ENCODE data around the gene TRIM47.

The TRIM47 gene, protein sequence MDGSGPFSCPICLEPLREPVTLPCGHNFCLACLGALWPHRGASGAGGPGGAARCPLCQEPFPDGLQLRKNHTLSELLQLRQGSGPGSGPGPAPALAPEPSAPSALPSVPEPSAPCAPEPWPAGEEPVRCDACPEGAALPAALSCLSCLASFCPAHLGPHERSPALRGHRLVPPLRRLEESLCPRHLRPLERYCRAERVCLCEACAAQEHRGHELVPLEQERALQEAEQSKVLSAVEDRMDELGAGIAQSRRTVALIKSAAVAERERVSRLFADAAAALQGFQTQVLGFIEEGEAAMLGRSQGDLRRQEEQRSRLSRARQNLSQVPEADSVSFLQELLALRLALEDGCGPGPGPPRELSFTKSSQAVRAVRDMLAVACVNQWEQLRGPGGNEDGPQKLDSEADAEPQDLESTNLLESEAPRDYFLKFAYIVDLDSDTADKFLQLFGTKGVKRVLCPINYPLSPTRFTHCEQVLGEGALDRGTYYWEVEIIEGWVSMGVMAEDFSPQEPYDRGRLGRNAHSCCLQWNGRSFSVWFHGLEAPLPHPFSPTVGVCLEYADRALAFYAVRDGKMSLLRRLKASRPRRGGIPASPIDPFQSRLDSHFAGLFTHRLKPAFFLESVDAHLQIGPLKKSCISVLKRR

DNA sequence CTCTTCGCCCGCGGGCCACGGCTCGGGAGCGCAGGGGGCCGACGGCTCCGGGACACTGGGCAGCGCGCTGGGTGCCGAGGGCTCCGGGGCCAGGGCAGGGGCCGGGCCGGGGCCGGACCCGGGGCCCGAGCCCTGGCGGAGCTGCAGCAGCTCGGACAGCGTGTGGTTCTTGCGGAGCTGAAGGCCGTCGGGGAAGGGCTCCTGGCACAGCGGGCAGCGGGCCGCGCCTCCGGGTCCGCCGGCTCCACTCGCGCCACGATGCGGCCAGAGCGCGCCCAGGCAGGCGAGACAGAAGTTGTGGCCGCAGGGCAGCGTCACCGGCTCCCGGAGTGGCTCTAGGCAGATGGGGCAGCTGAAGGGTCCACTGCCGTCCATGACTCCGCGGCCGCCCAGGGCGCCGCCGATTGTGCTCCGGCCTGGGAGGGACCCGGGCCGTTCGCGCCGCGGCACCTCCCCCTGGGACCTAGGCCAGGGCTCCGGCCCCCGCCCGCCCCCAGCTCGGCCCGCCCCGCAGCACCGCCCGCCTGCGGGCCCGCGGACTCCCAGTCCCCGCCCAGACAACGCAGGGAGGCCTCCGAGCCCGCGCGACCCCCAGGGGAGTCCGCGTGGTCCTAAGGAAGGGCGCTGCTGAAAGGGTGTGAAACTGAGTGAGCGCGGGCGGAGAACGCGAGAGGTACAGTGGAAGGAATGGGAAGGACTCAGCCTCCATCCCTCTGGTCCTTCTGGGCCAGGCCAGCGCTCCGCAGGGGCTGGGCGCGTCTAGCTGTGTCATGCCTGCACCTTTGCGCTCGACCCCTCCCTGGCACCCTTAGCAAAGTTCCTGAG is at the start of gene TRIM47:
TRIM47 (minus strand) TSS at position 408 of the 825 bp plus-strand sequence; CDS start at position 375, 33 bp downstream.
- Mint-ChIP-seq H3K27me3 (ENCODE audit: low read depth) (peaks cover 21% of the 10 kb centered on the region), H3K4me1 (ENCODE audit: low read depth) (peaks cover 29% of the 10 kb centered on the region), H3K9me3 (no peaks in the 10 kb centered on the region), H3K27ac (peak within 1 kb of the TSS; percentile 96), H3K36me3 (ENCODE audit: low read depth) (peaks cover 7% of the 10 kb centered on the region), H3K4me3 (peak within 1 kb of the TSS; percentile 93)

DNA sequence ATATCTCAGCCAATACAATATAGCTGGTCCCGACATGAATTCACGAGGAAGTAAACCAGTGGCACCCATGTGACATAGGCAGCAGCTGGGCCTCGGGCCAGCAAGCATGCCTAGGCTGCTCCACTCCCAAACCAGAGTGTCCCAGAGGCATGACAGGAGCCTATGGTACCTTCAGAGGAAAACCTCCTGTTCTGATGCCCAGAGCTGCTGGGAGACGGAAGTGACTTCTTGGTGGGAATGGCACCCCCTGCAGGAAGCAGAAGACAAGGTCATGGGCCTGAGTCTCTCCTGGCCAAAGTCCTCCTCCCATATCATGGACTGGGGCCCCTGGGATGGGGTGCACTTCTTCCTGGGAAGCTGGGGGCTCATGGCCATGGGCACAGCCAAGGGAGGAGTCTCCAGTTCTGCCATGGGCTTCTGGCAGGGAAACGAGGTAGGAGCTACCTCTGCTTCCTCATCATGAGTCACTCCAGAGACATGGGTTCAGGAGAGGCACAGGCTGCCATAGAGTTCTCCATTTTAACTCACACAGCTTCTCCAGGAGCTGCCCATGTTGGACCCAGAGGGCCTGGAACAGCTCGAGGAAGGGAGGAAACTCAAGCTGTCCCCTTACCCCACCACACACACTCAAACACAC is 49.0 kb upstream of the TRIM47 start:
- H3K4me1 Mint-ChIP-seq (ENCODE audit: low read depth), result no peaks in the 10 kb centered on the region
- H3K9me3 Mint-ChIP-seq, result no peaks in the 10 kb centered on the region
- no peaks in the 10 kb centered on the region for H3K27me3 Mint-ChIP-seq (ENCODE audit: low read depth)
- peaks cover 1% of the 10 kb centered on the region for H3K36me3 Mint-ChIP-seq (ENCODE audit: low read depth)
- H3K4me3 Mint-ChIP-seq, result no peak overlapping the region
- no peak overlapping the region for H3K27ac Mint-ChIP-seq

- no peak overlapping the region for H3K4me3 Mint-ChIP-seq
- H3K4me1 Mint-ChIP-seq (ENCODE audit: low read depth), result no peaks in the 10 kb centered on the region
- peaks cover 1% of the 10 kb centered on the region for H3K36me3 Mint-ChIP-seq (ENCODE audit: low read depth)
- H3K27ac Mint-ChIP-seq, result no peak overlapping the region
- H3K9me3 Mint-ChIP-seq, result no peaks in the 10 kb centered on the region
- H3K27me3 Mint-ChIP-seq (ENCODE audit: low read depth), result no peaks in the 10 kb centered on the region
Observed at GRCh38 chr17:75926456-75926855, 48.1 kb upstream of the TRIM47 start.

GRCh38 chr17:75925912-75926311 is 47.5 kb upstream of the TRIM47 start:
- H3K27ac Mint-ChIP-seq, result no peak overlapping the region
- no peak overlapping the region for H3K4me3 Mint-ChIP-seq
- peaks cover 1% of the 10 kb centered on the region for H3K36me3 Mint-ChIP-seq (ENCODE audit: low read depth)
- no peaks in the 10 kb centered on the region for H3K9me3 Mint-ChIP-seq
- H3K27me3 Mint-ChIP-seq (ENCODE audit: low read depth), result no peaks in the 10 kb centered on the region
- H3K4me1 Mint-ChIP-seq (ENCODE audit: low read depth), result no peaks in the 10 kb centered on the region

- Mint-ChIP-seq H3K27ac (no peak overlapping the region), H3K36me3 (ENCODE audit: low read depth) (peaks cover 1% of the 10 kb centered on the region), H3K9me3 (no peaks in the 10 kb centered on the region), H3K4me3 (no peak overlapping the region), H3K4me1 (ENCODE audit: low read depth) (no peaks in the 10 kb centered on the region), H3K27me3 (ENCODE audit: low read depth) (no peaks in the 10 kb centered on the region)
Observed at GRCh38 chr17:75925103-75925502, 46.7 kb upstream of the TRIM47 start.

GRCh38 chr17:75922963-75923874 is 44.8 kb upstream of the TRIM47 start:
- H3K4me3 Mint-ChIP-seq, result no peak overlapping the region
- no peak overlapping the region for H3K27ac Mint-ChIP-seq
- H3K27me3 Mint-ChIP-seq (ENCODE audit: low read depth), result no peaks in the 10 kb centered on the region
- H3K36me3 Mint-ChIP-seq (ENCODE audit: low read depth), result peaks cover 4% of the 10 kb centered on the region
- H3K4me1 Mint-ChIP-seq (ENCODE audit: low read depth), result no peaks in the 10 kb centered on the region
- no peaks in the 10 kb centered on the region for H3K9me3 Mint-ChIP-seq

DNA sequence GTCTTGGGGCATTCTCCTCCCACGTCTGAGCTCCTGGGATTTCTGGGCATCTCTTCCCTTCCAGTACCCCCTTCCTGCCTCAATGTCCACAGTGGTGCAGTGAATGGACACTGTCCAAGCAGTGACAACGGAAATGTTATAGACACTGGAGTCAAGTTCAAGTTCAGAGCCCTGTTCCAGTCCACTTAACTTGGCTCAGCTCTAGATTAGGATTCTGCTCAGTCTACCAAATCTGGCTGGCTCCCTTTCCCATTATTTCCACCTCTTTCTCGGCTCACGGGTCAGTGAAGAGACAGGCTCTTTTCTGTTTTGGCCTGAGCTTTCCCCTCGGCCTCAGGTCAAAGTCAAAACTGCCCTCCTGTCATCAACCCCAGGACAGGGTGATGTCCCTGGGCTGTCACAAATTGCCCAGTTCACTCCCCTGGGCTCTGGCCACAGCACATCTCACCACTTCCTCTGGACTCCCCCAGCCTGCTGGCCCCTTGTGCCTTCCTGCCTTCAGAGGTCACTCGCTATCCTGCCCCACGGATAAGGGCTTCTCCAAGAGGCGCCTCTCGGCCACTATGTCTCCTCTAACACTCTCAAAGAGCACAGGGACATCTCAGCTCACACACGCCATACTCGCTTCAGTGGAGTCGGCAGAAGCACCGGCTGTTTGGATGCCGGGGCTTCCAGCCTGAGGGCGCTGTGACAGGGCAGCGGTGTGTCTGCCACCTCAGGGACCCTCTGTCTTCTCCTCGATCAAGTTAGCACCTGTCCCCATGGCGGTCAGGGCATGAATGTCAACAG is 44.0 kb upstream of the TRIM47 start:
- Mint-ChIP-seq H3K27me3 (ENCODE audit: low read depth) (no peaks in the 10 kb centered on the region), H3K4me1 (ENCODE audit: low read depth) (no peaks in the 10 kb centered on the region), H3K9me3 (no peaks in the 10 kb centered on the region), H3K27ac (no peak overlapping the region), H3K4me3 (no peak overlapping the region), H3K36me3 (ENCODE audit: low read depth) (peaks cover 3% of the 10 kb centered on the region)

GRCh38 chr17:75921596-75921995 is 43.2 kb upstream of the TRIM47 start:
- Mint-ChIP-seq H3K36me3 (ENCODE audit: low read depth) (peaks cover 3% of the 10 kb centered on the region), H3K27ac (no peak overlapping the region), H3K4me3 (no peak overlapping the region), H3K4me1 (ENCODE audit: low read depth) (peaks cover 2% of the 10 kb centered on the region), H3K9me3 (no peaks in the 10 kb centered on the region), H3K27me3 (ENCODE audit: low read depth) (no peaks in the 10 kb centered on the region)

- Mint-ChIP-seq H3K36me3 (ENCODE audit: low read depth) (peaks cover 3% of the 10 kb centered on the region), H3K27me3 (ENCODE audit: low read depth) (no peaks in the 10 kb centered on the region), H3K9me3 (no peaks in the 10 kb centered on the region), H3K27ac (no peak overlapping the region), H3K4me3 (no peak overlapping the region), H3K4me1 (ENCODE audit: low read depth) (peaks cover 2% of the 10 kb centered on the region)
Observed at GRCh38 chr17:75920045-75920560, 41.7 kb upstream of the TRIM47 start.

DNA sequence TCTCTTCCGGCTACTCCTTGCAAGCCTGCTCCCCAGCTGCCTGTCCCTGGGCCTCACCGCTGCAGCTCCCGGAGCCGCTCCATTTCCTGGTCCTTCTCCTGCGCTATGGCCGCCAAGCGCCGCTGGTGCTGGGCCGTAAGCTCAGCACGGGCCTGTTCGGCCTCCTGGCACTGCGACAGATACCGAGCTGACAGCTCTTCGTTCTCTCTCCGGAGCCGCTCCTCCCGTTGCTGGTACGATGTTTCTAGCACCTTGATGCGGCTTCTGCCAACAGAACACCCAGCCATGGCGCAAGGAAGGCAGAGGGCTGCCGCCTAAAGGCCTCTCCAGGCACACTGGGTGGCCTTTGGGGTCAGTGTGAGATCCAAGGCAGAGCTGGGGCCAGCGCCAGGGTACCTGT is 41.2 kb upstream of the TRIM47 start:
- Mint-ChIP-seq H3K27me3 (ENCODE audit: low read depth) (no peaks in the 10 kb centered on the region), H3K4me1 (ENCODE audit: low read depth) (peaks cover 2% of the 10 kb centered on the region), H3K27ac (no peak overlapping the region), H3K36me3 (ENCODE audit: low read depth) (peaks cover 3% of the 10 kb centered on the region), H3K4me3 (no peak overlapping the region), H3K9me3 (no peaks in the 10 kb centered on the region)

DNA sequence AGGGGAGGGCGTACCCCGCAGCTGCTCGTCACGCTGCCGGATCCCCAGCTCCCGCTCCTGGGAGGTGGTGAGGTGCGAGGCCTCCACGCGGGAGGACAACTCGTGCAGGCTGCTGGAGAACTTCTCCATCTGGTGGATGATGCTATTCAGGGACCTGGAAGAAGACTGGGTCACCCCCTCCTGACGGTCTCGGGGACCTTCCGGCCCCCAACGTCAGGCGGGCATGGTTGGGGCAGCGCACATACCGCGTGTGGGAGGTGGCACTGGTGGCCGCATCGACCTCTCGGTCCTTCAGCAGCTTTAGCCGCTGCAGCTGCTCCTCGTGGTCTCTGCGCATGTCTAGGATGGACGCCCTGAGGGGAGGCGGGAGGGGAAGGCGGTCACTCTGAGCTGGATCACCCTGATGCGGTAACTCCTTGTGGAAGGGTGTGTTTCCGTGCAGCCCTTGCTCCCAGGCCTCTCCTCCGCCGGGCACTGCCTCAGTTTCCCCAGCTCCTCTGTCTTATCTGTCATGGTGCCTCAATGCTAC is 39.6 kb upstream of the TRIM47 start:
- peaks cover 2% of the 10 kb centered on the region for H3K4me1 Mint-ChIP-seq (ENCODE audit: low read depth)
- peaks cover 3% of the 10 kb centered on the region for H3K36me3 Mint-ChIP-seq (ENCODE audit: low read depth)
- no peaks in the 10 kb centered on the region for H3K27me3 Mint-ChIP-seq (ENCODE audit: low read depth)
- no peak overlapping the region for H3K4me3 Mint-ChIP-seq
- no peak overlapping the region for H3K27ac Mint-ChIP-seq
- no peaks in the 10 kb centered on the region for H3K9me3 Mint-ChIP-seq

DNA sequence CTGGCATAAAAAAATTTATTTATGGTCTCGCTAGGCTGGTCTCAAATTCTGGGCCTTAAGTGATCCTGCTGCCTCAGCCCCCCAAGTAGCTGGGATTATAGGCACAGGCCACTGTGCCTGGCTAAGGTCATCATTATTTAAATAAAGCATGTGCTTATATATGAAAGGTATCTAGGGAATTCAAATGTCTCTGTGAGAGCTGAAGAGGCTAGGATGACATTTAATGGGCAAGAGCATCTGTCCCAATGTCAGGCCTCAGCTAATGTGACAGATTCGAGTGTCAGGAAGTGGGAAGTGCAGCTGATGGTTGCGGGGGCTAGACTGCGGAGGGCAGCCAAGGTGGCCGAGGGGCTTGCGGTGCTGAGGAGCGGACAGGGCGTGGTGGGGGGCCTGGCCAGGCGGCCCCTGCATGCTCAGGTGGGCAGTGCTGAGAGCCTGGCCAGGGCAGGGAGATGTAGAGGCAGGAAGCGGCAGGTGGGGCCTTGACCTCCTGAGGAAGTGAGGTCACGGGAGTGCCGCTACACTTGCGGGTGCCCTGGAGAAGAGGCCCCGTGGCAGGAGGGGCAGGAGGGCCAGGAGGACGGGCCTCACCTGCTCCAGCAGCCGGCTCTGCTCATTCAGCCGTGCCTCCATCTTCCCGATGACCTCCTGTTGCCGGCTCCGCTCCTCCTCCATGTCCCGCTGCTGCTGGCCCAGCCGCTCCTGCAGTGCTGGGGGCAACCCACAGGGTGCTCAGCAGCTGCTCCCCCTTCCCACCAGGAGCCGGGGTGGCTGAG is 38.9 kb upstream of the TRIM47 start:
- peaks cover 3% of the 10 kb centered on the region for H3K36me3 Mint-ChIP-seq (ENCODE audit: low read depth)
- H3K9me3 Mint-ChIP-seq, result no peaks in the 10 kb centered on the region
- peak overlapping the region; percentile 64 for H3K27ac Mint-ChIP-seq
- H3K4me1 Mint-ChIP-seq (ENCODE audit: low read depth), result peaks cover 2% of the 10 kb centered on the region
- H3K27me3 Mint-ChIP-seq (ENCODE audit: low read depth), result no peaks in the 10 kb centered on the region
- no peak overlapping the region for H3K4me3 Mint-ChIP-seq
